GM12878 (cell line): ENCODE measurements around the gene DDX24.

Experiments used
- EGR1 ChIP-seq, 2 experiments: IDR thresholded peaks; 1 replicate in 1 of 2; 2 replicates in 1 of 2; pipeline ENCODE4 v1.6.1; 2011 to 2012; ENCODE audit warnings: low read depth in 2 of 2, low read length in 2 of 2, borderline replicate concordance in 1 of 2, mild to moderate bottlenecking in 1 of 2, moderate library complexity in 1 of 2
- EP300 ChIP-seq, 2 experiments: fragments of 150-350 bp in 1 of 2; IDR thresholded peaks; 2 replicates each; pipeline ENCODE4 v1.6.1; 2011 to 2012; ENCODE audit warnings: low read depth in 2 of 2, low read length in 2 of 2, borderline replicate concordance in 1 of 2, improper control_type of control experiment in 1 of 2, inconsistent platforms in 1 of 2; ENCODE audit not compliant: control insufficient read depth in 1 of 2
- GABPA ChIP-seq: IDR thresholded peaks from 2 replicates; pipeline ENCODE4 v1.6.1; 2014; ENCODE audit warnings: antibody characterized with exemption, low read depth, mild to moderate bottlenecking, inconsistent platforms
- HDAC2 ChIP-seq: fragments of 200-600 bp; sonication (generic); IDR thresholded peaks from 2 replicates; pipeline ENCODE4 v1.6.1; 2017
- MXI1 ChIP-seq: fragments of 150-350 bp; IDR thresholded peaks from 2 replicates; pipeline ENCODE4 v1.6.1; 2011; ENCODE audit warnings: low read depth, mild to moderate bottlenecking, inconsistent platforms, low read length, improper control_type of control experiment
- NFIC ChIP-seq: IDR thresholded peaks from 2 replicates; pipeline ENCODE4 v1.6.1; 2012; ENCODE audit warnings: low read depth, mild to moderate bottlenecking, inconsistent platforms, low read length, moderate library complexity
- POLR2A ChIP-seq: IDR thresholded peaks from 2 replicates; pipeline ENCODE4 v1.6.1; 2011; ENCODE audit warnings: low read depth, mild to moderate bottlenecking, low read length
- POLR2AphosphoS5 ChIP-seq: IDR thresholded peaks from 2 replicates; pipeline ENCODE4 v1.6.1; 2011; ENCODE audit warnings: mild to moderate bottlenecking, low read length, inconsistent platforms
- RCOR1 ChIP-seq: conservative IDR thresholded peaks from 2 replicates; pipeline ENCODE4 v1.6.1; 2012; ENCODE audit warnings: low read depth, low read length, improper control_type of control experiment
- TARDBP ChIP-seq: IDR thresholded peaks from 2 replicates; pipeline ENCODE4 v1.6.1; 2016; ENCODE audit warnings: borderline replicate concordance
- USF2 ChIP-seq: IDR thresholded peaks from 2 replicates; pipeline ENCODE4 v1.6.1; 2011; ENCODE audit warnings: low read depth, low read length, improper control_type of control experiment, borderline replicate concordance
- TF ChIP-seq, protein P1 (sequence below), 3 experiments: IDR thresholded peaks in 2 of 3; conservative IDR thresholded peaks in 1 of 3; 2 replicates each; pipeline ENCODE4 v1.5.1; 2011; ENCODE audit warnings: low read depth in 3 of 3, low read length in 3 of 3, mild to moderate bottlenecking in 3 of 3, control low read depth in 2 of 3, moderate library complexity in 2 of 3, inconsistent platforms in 1 of 3, mixed read lengths in 1 of 3; ENCODE audit not compliant: control insufficient read depth in 2 of 3, insufficient read depth in 1 of 3; ENCODE audit errors: extremely low read depth in 1 of 3
- TF ChIP-seq, protein P2 (sequence below): IDR thresholded peaks from 2 replicates; pipeline ENCODE4 v1.6.1; 2011; ENCODE audit warnings: mild to moderate bottlenecking, low read depth, low read length, moderate library complexity; ENCODE audit not compliant: insufficient replicate concordance

DNA sequence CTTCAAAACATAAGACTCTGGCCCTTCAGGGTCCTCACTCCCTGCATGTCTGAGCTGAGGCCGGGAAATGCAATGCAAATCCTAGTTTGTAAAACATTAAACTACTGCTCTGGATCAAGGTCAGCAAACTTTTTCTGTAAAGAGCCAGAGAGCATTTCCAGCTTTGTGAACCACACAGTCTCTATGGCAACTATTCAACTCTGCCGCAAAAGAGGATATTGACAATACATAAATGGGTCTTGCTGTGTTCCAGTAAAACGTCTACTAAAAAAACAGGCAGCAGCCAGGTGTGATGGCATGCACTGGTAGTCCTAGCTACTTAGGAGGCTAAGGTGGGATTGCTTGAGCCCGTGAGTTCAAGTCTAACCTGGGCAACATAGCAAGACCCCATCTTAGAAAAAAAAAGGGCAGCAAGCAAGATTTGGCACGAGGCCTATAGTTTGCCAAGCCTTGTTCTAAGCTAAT, 22.3 kb downstream of the DDX24 start:
- TF ChIP-seq, protein P1, sequence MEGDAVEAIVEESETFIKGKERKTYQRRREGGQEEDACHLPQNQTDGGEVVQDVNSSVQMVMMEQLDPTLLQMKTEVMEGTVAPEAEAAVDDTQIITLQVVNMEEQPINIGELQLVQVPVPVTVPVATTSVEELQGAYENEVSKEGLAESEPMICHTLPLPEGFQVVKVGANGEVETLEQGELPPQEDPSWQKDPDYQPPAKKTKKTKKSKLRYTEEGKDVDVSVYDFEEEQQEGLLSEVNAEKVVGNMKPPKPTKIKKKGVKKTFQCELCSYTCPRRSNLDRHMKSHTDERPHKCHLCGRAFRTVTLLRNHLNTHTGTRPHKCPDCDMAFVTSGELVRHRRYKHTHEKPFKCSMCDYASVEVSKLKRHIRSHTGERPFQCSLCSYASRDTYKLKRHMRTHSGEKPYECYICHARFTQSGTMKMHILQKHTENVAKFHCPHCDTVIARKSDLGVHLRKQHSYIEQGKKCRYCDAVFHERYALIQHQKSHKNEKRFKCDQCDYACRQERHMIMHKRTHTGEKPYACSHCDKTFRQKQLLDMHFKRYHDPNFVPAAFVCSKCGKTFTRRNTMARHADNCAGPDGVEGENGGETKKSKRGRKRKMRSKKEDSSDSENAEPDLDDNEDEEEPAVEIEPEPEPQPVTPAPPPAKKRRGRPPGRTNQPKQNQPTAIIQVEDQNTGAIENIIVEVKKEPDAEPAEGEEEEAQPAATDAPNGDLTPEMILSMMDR (IDR thresholded peaks at IDR 0.05 in 2 of 3, conservative IDR thresholded peaks at IDR 0.05 in 1 of 3; ENCODE audit: control insufficient read depth in 2 of 3, extremely low read depth in 1 of 3, insufficient read depth in 1 of 3, low read depth in 3 of 3, low read length in 3 of 3), result no peak
- TF ChIP-seq POLR2A (no peak), MXI1 (no peak), POLR2AphosphoS5 (no peak), TARDBP (no peak), RCOR1 (no peak), EGR1 (IDR thresholded peaks at IDR 0.05; ENCODE audit: borderline replicate concordance in 1 of 2, low read depth in 2 of 2, low read length in 2 of 2) (no peak), USF2 (no peak), EP300 (IDR thresholded peaks at IDR 0.05; ENCODE audit: borderline replicate concordance in 1 of 2, control insufficient read depth in 1 of 2, low read depth in 2 of 2, low read length in 2 of 2) (no peak), NFIC (no peak), HDAC2 (no peak), GABPA (no peak)
- TF ChIP-seq, protein P2, sequence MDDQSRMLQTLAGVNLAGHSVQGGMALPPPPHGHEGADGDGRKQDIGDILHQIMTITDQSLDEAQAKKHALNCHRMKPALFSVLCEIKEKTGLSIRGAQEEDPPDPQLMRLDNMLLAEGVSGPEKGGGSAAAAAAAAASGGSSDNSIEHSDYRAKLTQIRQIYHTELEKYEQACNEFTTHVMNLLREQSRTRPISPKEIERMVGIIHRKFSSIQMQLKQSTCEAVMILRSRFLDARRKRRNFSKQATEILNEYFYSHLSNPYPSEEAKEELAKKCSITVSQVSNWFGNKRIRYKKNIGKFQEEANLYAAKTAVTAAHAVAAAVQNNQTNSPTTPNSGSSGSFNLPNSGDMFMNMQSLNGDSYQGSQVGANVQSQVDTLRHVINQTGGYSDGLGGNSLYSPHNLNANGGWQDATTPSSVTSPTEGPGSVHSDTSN, result no peak
